ENCODE results near the gene GIPC2.

GIPC2 gene

GRCh38 chr1:78145105-78145580 is 99.4 kb downstream of the GIPC2 start:
- DNase-seq (ENCODE audit: low spot score) = peak; percentile 50

GRCh38 chr1:78146205-78146771 is 100.5 kb downstream of the GIPC2 start:
- DNase-seq (ENCODE audit: low spot score) = no peak

- DNase-seq (ENCODE audit: low spot score) = no peak
These were observed 101.3 kb downstream of the GIPC2 start for GRCh38 chr1:78147031-78147430.

GRCh38 chr1:78153092-78153736 is 107.4 kb downstream of the GIPC2 start:
- DNase-seq (ENCODE audit: low spot score) = no peak

DNA sequence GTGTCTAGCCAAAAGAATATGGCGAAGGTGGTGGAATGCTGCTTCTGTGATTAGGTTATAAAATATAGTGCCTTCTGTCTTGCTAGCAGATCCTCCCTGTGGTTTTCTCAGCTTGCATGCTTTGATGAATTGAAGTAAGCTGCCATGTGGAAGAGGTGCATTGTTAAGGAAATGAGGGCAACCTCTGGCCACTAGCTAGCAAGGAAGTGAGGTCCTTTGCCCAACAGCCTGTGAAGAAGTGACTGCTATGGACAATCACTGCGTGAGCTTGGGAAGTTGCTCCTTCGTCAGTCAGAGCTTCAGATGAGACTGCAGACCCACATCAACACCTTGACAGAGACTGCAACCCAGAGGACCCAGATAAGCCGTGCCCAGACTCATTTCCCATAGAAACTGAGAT is 109.4 kb downstream of the GIPC2 start:
- DNase-seq (ENCODE audit: low spot score) = no peak

GRCh38 chr1:78156805-78157521 is 111.2 kb downstream of the GIPC2 start:
- DNase-seq (ENCODE audit: low spot score) = no peak

DNA sequence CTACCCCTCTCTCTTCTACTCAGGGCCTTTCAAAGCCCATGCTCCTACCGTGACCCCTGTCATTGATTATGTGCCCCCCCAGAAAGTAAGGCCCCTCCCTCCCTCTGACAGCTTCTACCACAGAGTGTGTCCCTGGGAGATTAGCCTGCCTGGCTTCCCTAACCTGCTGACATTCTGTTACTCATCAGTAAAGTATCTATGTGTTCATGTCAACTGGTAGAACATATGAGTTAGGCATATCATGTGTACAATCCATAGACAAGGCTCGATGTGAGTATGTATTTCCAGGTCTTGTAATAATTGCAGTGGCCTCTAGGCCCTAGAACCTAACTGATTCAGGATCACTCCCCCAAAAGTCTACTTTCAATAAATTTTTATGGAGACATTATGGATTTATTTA is 120.0 kb downstream of the GIPC2 start:
- DNase-seq (ENCODE audit: low spot score) = no peak

- DNase-seq (ENCODE audit: low spot score) = no peak
These were observed 122.5 kb downstream of the GIPC2 start for GRCh38 chr1:78168306-78168705.

DNA sequence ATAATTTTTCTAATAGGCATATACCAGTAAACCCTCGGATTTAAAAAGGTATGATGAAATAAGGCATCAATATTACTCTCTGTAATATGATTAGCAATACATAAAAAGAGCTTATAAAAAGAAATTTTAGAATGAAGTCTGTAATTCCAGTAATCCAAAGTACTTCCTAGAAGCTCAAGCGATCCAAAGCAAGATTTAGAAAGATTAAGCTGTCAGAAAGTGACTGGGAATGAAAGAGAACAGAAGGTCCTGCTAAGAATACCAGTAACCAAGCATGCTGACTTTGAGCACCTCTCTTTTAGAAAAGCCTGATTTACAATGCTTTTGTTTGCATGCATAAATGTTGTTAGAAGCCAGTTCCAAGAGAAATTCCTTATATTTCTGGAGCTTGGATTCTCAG is 125.1 kb downstream of the GIPC2 start:
- DNase-seq (ENCODE audit: low spot score) = no peak

- DNase-seq (ENCODE audit: low spot score) = no peak
These were observed 126.2 kb downstream of the GIPC2 start for GRCh38 chr1:78171736-78172590.

GRCh38 chr1:78176448-78176847 is 130.7 kb downstream of the GIPC2 start:
- DNase-seq (ENCODE audit: low spot score) = no peak

- no peak for DNase-seq (ENCODE audit: low spot score)
These were observed 132.0 kb downstream of the GIPC2 start for GRCh38 chr1:78177708-78178270.

- no peak for DNase-seq (ENCODE audit: low spot score)
These were observed 133.1 kb downstream of the GIPC2 start for GRCh38 chr1:78178816-78179215.

GRCh38 chr1:78184460-78185072 is 138.8 kb downstream of the GIPC2 start:
- DNase-seq (ENCODE audit: low spot score) = no peak

All from cerebellar cortex (tissue), 1 donor.